ENCODE measurements around the gene NRXN2.

NRXN2 gene

GRCh38 chr11:64590763-64591221, 132.2 kb downstream of the NRXN2 start, which contains the start of gene SLC22A12:
SLC22A12 (plus strand) TSS chr11:64591220; CDS start chr11:64591557, 337 bp downstream.
- no peak for DNase-seq (ENCODE audit: low read depth)

GRCh38 chr11:64588701-64589100, 134.3 kb downstream of the NRXN2 start:
- DNase-seq (ENCODE audit: low read depth), result no peak

GRCh38 chr11:64586366-64586765, 136.6 kb downstream of the NRXN2 start:
- DNase-seq (ENCODE audit: low read depth), result no peak

DNA sequence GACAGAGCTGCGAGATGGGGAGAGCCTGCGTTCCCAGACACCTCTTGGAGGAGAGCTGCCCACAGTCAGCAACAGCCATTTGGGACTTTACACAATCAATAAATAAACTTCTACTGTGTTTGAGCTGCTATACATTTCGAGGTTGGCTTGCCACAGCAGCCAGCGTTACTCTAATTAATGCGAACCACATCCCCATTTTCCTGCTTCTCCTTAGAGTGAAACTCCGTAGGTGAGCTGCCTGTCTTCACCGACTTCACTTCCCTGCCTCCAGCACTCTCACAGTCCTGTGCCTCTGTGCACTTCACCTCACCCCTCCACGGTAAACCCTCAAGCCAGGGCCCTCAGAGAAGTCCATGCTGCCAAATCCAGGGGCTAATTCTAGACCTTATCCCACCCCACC, 137.8 kb downstream of the NRXN2 start:
- DNase-seq (ENCODE audit: low read depth), result no peak

DNA sequence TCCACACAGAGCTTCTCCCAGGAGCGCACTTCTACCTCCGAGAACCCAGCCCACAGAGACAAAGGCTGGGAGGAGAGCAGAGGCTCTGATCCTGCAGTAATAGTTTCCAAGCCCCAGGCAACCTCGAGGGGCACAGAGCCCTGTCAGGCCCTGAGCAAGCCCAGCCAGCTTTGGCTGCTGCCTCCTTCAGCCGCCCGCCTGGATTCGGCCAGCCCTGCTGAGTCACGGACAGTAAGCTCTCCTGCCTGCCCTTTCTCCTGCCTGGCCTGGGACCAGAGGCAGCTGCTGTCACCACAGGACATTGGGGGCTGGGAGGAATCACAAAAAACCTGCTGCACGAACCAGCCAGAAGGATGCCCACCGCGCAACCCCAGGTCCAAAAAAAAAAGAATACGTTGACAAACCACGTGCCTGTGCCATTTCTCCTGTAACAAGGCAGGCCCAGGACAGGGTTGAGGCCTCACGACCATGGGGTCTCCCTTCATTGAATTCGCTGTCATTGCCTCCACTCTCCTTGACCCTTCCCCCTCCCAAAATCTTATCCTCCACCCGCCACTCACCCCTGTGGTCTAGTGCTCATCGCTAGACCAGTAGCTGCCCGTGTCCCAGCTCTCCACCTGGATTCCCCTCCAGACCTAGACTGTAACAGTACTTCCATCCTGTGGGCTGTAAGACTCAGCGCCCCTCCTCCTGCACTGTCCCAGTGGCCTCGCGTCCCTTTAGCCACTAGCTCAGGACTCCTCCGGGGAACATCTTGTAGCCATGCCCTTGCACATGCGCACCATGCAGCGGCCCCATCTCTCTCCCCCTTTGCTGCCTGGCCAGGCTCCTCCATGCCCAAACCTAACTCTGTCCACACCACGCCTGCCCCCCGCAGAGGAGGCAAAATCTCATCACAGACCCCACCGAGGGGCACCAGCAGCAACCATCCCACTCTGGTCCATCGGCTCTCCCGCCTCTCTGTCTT, 139.4 kb downstream of the NRXN2 start:
- DNase-seq (ENCODE audit: low read depth), result no peak

GRCh38 chr11:64582885-64583284, 140.1 kb downstream of the NRXN2 start:
- no peak for DNase-seq (ENCODE audit: low read depth)

- no peak for DNase-seq (ENCODE audit: low read depth)
These were observed 141.9 kb downstream of the NRXN2 start for GRCh38 chr11:64581057-64581523.

- DNase-seq (ENCODE audit: low read depth), result no peak
These were observed 142.6 kb downstream of the NRXN2 start for GRCh38 chr11:64580412-64580811.

GRCh38 chr11:64577202-64577601, 145.8 kb downstream of the NRXN2 start:
- no peak for DNase-seq (ENCODE audit: low read depth)

- DNase-seq (ENCODE audit: low read depth), result no peak
These were observed 150.9 kb downstream of the NRXN2 start for GRCh38 chr11:64572143-64572542.

GRCh38 chr11:64571410-64572091, 151.4 kb downstream of the NRXN2 start:
- no peak for DNase-seq (ENCODE audit: low read depth)

- no peak for DNase-seq (ENCODE audit: low read depth)
These were observed 152.0 kb downstream of the NRXN2 start for GRCh38 chr11:64571050-64571409.

- no peak for DNase-seq (ENCODE audit: low read depth)
These were observed 152.7 kb downstream of the NRXN2 start for GRCh38 chr11:64570341-64570740.

GRCh38 chr11:64569300-64569970, 153.6 kb downstream of the NRXN2 start:
- DNase-seq (ENCODE audit: low read depth), result no peak

- no peak for DNase-seq (ENCODE audit: low read depth)
These were observed 154.3 kb downstream of the NRXN2 start for GRCh38 chr11:64568584-64569140.

DNA sequence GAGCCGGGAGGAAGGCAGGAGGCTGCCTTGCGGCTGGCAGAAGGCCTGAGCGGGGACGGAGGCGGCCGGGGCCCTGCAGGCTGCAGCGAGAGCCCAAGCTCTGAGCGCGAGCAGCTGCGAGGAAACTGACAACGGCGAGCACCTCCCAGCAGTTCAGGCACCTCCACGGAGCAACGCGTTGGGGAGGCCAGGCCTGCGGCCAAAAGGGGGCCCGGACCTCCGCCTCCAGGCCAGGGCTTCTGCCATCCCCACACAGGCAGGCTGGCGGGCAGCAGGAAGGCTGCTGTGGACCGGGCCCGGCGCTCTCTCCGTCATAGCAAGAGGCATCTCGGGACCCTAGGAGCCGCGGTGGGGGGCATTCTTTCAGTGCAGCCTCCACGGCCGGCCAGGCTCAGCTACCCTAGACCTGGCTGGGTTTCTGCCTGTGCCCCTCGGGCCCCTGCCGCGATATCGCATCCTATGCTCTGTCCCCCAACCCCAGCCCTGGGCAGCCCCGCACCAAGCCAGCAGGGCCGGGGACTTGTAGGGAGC, 154.9 kb downstream of the NRXN2 start:
- DNase-seq (ENCODE audit: low read depth), result no peak

DNA sequence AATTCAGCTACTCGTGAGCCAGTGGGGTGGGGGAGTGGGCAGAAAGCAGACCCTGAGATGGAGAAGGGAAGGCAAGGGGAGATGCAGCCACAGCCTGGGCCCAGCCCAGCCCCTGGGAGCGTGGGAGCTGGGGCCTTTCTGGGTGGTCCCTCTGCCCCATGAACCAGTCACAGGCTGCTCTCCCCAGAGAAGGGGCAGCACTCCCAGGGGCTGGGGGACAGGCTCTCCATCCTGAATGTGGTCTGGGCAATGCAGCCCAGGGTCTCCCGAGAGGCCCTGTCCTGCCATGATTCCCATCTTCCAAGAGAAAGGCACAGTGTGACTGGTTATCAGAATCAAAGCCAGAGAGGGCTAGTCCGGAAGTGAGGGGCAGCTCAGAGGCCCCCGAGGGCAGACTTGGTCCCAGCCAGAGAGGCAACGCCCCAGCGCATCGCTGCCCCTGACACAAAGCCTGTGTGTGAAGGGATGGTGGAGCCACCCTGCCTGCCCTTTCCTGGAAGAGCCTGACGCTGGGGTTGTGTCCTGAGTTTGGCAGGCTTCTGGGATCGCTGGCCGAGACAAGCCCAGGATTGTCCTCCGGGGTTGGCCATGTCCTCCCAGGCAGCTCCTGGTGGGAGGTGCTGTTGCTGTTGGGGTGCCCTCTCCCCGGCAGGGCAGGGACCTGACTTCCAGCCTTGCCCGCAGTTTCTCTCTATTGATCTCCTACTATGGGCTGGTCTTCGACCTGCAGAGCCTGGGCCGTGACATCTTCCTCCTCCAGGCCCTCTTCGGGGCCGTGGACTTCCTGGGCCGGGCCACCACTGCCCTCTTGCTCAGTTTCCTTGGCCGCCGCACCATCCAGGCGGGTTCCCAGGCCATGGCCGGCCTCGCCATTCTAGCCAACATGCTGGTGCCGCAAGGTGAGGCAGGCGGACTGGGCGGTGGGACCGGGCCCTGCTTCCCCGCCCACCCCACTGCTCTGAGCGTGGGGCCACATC, 155.8 kb downstream of the NRXN2 start:
- no peak for DNase-seq (ENCODE audit: low read depth)

DNA sequence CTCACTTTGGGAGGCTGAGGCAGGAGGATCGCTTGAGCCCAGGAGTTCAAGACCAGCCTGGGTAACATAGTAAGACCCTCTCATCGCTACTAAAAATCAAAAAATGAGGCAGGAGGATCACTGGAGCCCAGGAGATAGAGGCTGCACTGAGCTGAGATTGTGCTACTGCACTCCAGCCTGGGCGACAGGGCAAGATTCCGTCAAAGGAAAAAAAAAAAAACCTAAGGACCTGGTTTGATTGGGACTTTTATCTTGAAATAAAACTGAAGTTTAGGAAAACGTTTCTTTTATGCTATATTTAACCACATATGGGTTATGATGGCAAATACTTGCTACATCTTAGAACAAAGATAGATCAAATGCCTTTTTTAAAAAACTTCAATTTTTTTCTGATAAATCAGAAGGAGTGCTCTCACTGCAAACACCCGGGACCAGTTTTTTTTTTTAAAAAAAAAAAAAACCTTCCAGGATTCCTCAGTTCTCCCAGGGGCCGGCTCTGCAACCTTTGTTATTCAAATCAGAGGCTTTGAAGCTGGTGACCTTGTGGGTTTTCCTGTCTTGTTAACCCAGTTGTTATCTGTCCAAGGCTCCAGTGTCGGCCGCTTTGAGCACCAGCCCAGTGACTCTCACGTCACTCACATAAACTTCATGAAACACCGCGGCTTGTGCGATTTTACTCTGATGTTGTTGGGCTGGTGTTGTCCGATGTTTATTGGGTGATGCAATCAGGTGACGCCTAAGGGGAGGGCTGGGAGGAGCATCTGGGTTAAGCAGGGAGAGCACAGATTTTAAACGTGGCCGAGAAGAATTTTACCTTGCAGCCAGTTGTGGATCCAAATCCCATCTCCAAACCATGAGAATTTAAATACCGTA, 156.7 kb downstream of the NRXN2 start:
- no peak for DNase-seq (ENCODE audit: low read depth)

Measured in stimulated activated CD8-positive, alpha-beta memory T cell treated with anti-CD3 and anti-CD28 coated beads, Interleukin-15, amount 100 ng/mL, for 1 hour (primary cell).